Activated CD4-positive, alpha-beta T cell treated with anti-CD3 and anti-CD28 coated beads, Interleukin-2, amount 50 U/mL, for 16 hours (primary cell): ENCODE measurements around the gene LRRC2.
A peak's percentile ranks its signal among the peaks of the same experiment; 100 is the strongest.

Experiments used
- DNase-seq: peaks from one replicate; pipeline ENCODE4 v3.0.0-alpha.2; 2020

Gene LRRC2

GRCh38 chr3:46521096-46521495 lies 45.0 kb downstream of the LRRC2 start:
- no peak for DNase-seq

- no peak for DNase-seq
Observed at GRCh38 chr3:46520531-46520930, 45.6 kb downstream of the LRRC2 start.

GRCh38 chr3:46519952-46520351 lies 46.1 kb downstream of the LRRC2 start:
- DNase-seq, result no peak

GRCh38 chr3:46517784-46518181 lies 48.3 kb downstream of the LRRC2 start:
- DNase-seq, result no peak

GRCh38 chr3:46517016-46517783 lies 48.9 kb downstream of the LRRC2 start:
- peak; percentile 46 for DNase-seq

GRCh38 chr3:46516521-46516920 lies 49.6 kb downstream of the LRRC2 start:
- DNase-seq, result no peak

- DNase-seq, result no peak
Observed at GRCh38 chr3:46512191-46512749, 53.8 kb downstream of the LRRC2 start.

GRCh38 chr3:46509661-46510187 lies 56.4 kb downstream of the LRRC2 start:
- no peak for DNase-seq

- no peak for DNase-seq
Observed at GRCh38 chr3:46508850-46509591, 57.1 kb downstream of the LRRC2 start.

- DNase-seq, result no peak
Observed at GRCh38 chr3:46506526-46506925, 59.6 kb downstream of the LRRC2 start.

- DNase-seq, result no peak
Observed at GRCh38 chr3:46505953-46506352, 60.1 kb downstream of the LRRC2 start.

GRCh38 chr3:46504789-46505188 lies 61.3 kb downstream of the LRRC2 start:
- DNase-seq, result peak; percentile 19

GRCh38 chr3:46503200-46503874 lies 62.8 kb downstream of the LRRC2 start:
- no peak for DNase-seq

GRCh38 chr3:46501702-46502101 lies 64.4 kb downstream of the LRRC2 start:
- DNase-seq, result no peak

GRCh38 chr3:46500656-46501635 lies 65.2 kb downstream of the LRRC2 start:
- DNase-seq, result no peak

- DNase-seq, result no peak
Observed at GRCh38 chr3:46498916-46499519, 67.1 kb downstream of the LRRC2 start.

GRCh38 chr3:46497556-46498265 lies 68.4 kb downstream of the LRRC2 start, which contains the start of gene RTP3:
TSS of gene RTP3 (plus strand) at chr3:46497976. CDS start at chr3:46498063, 87 bp downstream.
- DNase-seq, result no peak

- peak; percentile 31 for DNase-seq
Observed at GRCh38 chr3:46496746-46497555, 69.2 kb downstream of the LRRC2 start.

GRCh38 chr3:46495901-46496456 lies 70.1 kb downstream of the LRRC2 start:
- DNase-seq, result no peak
